SIG-M5 treated with dmso at 0.1 percent for 504 hours (cell line): ENCODE data around the gene INSM1.
A peak's percentile ranks its signal among the peaks of the same experiment; 100 is the strongest.
"Not testable (repeated sequence)": the region's sequence is repeated elsewhere in the genome, so short reads cannot be mapped to it uniquely, and the experiment has no call there.

Source experiments
- DNase-seq: peaks from one replicate; lab custom pipeline; 2025; ENCODE audit not compliant: unreplicated experiment; lab: John Stamatoyannopoulos, UW

The INSM1 gene, protein sequence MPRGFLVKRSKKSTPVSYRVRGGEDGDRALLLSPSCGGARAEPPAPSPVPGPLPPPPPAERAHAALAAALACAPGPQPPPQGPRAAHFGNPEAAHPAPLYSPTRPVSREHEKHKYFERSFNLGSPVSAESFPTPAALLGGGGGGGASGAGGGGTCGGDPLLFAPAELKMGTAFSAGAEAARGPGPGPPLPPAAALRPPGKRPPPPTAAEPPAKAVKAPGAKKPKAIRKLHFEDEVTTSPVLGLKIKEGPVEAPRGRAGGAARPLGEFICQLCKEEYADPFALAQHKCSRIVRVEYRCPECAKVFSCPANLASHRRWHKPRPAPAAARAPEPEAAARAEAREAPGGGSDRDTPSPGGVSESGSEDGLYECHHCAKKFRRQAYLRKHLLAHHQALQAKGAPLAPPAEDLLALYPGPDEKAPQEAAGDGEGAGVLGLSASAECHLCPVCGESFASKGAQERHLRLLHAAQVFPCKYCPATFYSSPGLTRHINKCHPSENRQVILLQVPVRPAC

GRCh38 chr20:20367575-20368417, at the start of gene INSM1:
Gene INSM1 (plus strand): TSS chr20:20368104. CDS start chr20:20368268, 164 bp downstream.
- DNase-seq = peak; percentile 13

DNA sequence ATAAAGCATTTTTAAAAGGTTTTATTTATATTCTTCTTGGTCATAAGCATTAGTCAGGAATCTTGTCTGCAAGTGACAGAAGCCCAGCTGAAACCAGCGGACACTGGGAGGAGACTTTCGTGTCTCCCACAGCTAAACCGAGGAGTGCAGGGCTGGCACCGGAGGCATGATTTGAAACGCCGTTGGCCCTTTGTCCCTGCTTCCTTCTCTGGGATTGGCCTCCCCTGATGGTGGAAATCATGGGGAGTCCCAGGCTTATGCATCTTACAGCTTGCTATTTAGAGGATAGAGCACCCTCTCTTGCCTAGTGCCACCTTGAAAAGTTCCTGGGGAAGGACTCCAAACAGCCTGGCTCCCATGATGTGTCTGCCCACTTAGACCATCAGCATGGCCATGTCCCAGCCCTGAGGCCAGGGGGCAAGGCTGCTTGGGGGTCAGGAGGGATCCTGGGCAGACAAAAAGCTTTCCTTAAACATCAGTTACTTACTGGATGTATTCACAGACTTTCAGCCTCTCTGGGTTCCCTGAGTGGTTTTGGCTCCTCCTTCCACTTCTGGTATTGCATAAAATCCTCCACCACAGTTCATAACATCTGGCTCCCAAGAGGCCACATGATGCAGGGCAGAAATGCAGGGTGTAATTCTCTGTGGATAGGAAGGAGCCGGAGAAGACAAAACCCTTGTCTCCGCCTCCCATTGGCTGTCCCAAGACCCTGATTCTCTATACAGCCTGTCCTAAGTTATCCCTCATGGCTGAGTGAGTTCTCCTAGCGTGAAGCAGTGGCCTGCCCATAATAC, 49.3 kb upstream of the INSM1 start:
- DNase-seq = peak; percentile 89

GRCh38 chr20:20321134-20321533, 46.8 kb upstream of the INSM1 start:
- no peak for DNase-seq

DNA sequence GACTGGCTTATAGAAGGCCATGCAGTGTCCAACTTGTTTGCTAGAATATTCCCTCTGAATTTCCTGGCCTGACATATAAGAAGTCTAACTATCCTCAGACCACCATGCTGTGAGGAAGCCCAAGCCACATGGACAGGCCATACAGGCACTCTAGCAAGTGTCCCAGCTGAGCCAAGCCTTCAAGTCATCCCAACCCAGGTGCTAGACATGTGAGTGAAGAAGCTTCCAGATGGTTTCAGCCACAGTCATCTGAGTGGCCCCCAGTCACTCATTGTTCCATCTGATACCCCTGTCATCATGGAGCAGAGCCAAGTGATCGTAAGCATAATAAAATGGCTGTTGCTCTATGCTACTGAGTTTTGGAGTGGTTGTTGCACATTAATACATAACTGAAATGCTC, 46.0 kb upstream of the INSM1 start:
- no peak for DNase-seq

- no peak for DNase-seq
Observed at GRCh38 chr20:20322912-20323311, 45.0 kb upstream of the INSM1 start.

- no peak for DNase-seq
Observed at GRCh38 chr20:20327746-20328145, 40.2 kb upstream of the INSM1 start.

- DNase-seq = no peak
Observed at GRCh38 chr20:20329564-20329963, 38.3 kb upstream of the INSM1 start.

- no peak for DNase-seq
Observed at GRCh38 chr20:20331156-20331555, 36.7 kb upstream of the INSM1 start.

DNA sequence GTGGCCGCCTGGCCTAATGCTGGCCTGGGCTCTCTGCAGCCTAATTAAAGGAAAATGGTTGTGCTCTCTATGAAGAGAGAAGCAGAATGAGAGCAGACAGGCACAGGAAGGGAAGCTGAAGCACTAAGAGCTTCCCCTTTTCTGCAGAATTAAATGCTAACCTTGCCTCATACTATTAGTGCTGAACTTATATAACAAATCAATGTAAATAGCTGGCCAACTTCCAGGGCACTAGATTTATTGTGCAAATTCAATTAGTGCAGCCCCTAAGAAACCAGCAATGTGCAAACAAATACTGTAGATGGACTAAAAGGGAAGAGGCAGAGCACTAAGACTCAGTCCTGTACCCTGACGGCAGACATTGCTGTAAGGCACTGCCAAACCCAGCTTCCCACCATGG, 36.1 kb upstream of the INSM1 start:
- DNase-seq = peak; percentile 57

- DNase-seq = peak; percentile 61
Observed at GRCh38 chr20:20333866-20334265, 34.0 kb upstream of the INSM1 start.

GRCh38 chr20:20334489-20334888, 33.4 kb upstream of the INSM1 start:
- no peak for DNase-seq

- DNase-seq = no peak
Observed at GRCh38 chr20:20338133-20338730, 29.7 kb upstream of the INSM1 start.

DNA sequence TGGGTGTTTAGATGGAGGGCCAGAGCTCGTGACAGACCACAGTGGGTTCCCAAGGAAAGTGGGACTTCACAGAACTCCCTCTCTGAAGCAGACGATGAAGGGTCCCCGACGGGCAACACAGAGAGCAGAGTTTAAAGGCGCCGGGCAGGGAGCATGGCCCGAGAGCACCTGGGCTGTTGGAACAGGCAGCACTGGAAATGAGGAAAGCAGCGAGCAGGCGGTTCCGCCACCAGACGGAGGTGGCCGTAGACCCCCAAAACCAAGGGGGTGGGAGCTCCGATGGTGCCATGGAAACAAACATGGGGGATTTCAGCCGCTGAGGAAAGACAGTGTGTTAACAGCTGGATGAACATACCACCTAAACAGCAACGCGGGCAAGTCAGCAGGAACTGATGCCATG, 27.5 kb upstream of the INSM1 start:
- DNase-seq = no peak

- no peak for DNase-seq
Observed at GRCh38 chr20:20341371-20341770, 26.5 kb upstream of the INSM1 start.

- no peak for DNase-seq
Observed at GRCh38 chr20:20342066-20342465, 25.8 kb upstream of the INSM1 start.

- no peak for DNase-seq
Observed at GRCh38 chr20:20343932-20344331, 24.0 kb upstream of the INSM1 start.

DNA sequence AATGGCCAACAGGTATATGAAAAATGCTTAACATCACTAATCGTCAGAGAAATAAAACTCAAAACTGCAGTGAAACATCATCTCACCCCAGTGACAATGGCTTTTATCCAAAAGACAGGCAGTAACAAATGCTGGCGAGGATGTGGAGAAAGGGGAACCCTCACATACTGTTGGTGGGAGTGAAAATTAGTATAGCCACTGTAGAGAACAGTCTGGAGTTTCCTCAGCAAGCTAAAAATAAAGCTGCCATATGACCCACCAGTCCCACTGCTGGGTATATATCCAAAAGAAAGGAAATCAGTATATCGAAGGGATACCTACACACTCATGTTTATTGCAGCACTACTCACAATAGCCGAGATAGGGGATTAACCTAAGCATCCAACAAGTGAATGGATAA, 23.4 kb upstream of the INSM1 start:
- no peak for DNase-seq

- DNase-seq = no peak
Observed at GRCh38 chr20:20353576-20353975, 14.3 kb upstream of the INSM1 start.

DNA sequence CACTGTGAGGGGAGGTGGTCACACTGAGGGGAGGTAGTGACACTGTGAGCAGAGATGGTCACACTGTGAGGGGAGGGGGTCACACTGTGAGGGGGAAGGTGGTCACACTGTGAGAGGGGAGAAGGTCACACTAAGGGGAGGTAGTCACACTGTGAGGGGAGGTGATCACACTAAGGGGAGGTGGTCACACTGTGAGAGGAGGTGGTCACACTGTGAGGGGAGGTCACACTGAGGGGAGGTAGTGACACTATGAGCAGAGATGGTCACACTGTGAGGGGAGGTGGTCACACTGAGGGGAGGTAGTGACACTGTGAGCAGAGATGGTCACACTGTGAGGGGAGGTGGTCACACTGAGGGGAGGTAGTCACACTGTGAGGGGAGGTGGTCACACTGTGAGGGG, 12.4 kb upstream of the INSM1 start:
- DNase-seq = not testable (repeated sequence)

- no peak for DNase-seq
Observed at GRCh38 chr20:20358801-20359200, 9.1 kb upstream of the INSM1 start.

- no peak for DNase-seq
Observed at GRCh38 chr20:20359628-20360027, 8.3 kb upstream of the INSM1 start.
